BJ (cell line): ENCODE measurements around the gene SPCS3. TPM values are rescaled to one million over a fixed set of nuclear protein-coding genes. Genes with fewer than 3 reads are reported as not detected.

Source experiments
- CTCF ChIA-PET: fragments of 350-600 bp; formaldehyde crosslinking; extraction: SDS; loops from one replicate; lab custom pipeline; 2021; ENCODE audit warnings: antibody characterized with exemption, inconsistent platforms; lab: Yijun Ruan, JAX
- POLR2A ChIA-PET: fragments of 300-600 bp; sonication (Branson Sonifier 250); formaldehyde crosslinking; extraction: SDS; loops from one replicate; lab custom pipeline; 2021; ENCODE audit warnings: antibody characterized with exemption; lab: Charles Lee
- DNase-seq: peaks from one replicate; pipeline ENCODE4 v3.0.0-alpha.2; 2011; ENCODE audit warnings: low read depth
- H3K27me3 ChIP-seq: 2 replicates; pipeline ENCODE4 v1.6.0; 2011; ENCODE audit warnings: low read length; ENCODE audit not compliant: control insufficient read depth, insufficient read depth
- H3K36me3 ChIP-seq: 2 replicates; pipeline ENCODE4 v1.5.1; 2011; ENCODE audit warnings: low read length; ENCODE audit not compliant: control insufficient read depth, insufficient read depth
- H3K4me3 ChIP-seq: 2 replicates; pipeline ENCODE4 v1.5.1; 2011; ENCODE audit warnings: low read depth, mild to moderate bottlenecking, control low read depth, low read length
- polyA plus RNA-seq: library from polyadenylated mRNA; depleted of rRNA; stranded (reverse); fragments of >200 nt; gene quantifications from 2 replicates; pipeline ENCODE4 v1.2.3, GENCODE V29; 2011
- TF ChIP-seq, protein P1 (sequence below): IDR thresholded peaks from 2 replicates; pipeline ENCODE4 v1.5.1; 2011; ENCODE audit warnings: low read depth, mild to moderate bottlenecking, control low read depth, inconsistent platforms, low read length, moderate library complexity; ENCODE audit not compliant: insufficient read depth

The SPCS3 gene
- polyA plus RNA-seq, 1 experiment: 55.3 TPM

DNA sequence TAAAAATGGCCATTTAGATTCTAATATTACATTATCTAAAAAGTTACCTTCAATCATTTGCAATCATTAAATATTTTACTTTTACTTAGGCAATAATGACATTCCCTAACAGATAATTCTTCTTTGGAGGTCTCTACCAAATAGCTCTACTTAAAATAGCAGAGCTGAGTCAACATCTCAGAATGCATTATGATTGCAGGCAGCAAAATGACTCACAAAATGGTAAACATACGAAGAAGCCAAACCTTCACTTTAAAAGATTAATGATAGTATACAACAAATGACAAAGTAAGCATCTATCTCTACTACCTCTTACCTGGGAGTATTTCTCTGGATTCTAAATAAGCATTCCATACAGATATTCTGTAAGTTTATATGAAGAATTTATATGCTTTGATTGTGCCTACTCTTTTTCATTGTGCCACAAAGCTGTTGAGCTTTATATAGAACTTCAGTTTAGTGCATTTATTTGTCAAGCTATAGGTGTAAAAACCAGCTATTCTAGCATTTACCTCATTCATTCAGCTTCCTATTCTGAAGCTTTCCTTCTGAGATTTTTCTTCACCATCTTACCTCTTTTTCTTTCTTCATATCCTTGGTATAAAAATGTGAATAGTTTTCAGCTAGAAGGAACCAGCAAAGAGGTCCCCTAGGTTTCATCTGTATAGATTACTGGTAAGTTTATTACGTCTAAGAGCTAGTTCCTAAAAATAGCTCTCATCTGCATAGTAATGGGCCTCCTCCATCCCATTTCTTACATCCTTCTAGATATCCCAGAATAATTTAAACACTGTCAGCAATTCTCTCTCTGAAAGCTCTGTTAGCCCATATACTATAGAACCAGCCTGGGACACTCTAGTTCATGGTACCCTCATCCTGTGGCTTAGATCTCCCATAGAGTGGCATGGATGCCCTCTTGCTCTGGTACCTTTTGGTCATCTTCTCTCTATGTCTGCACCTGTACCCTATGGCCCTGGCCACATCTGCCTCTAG is 17.2 kb upstream of the SPCS3 start:
- H3K4me3 ChIP-seq: no peak overlapping the region
- peak; percentile 55 for DNase-seq
- H3K36me3 ChIP-seq: no peaks in the 10 kb centered on the region
- H3K27me3 ChIP-seq: no peaks in the 10 kb centered on the region
- POLR2A ChIA-PET: no interaction called here
- TF ChIP-seq, protein P1, sequence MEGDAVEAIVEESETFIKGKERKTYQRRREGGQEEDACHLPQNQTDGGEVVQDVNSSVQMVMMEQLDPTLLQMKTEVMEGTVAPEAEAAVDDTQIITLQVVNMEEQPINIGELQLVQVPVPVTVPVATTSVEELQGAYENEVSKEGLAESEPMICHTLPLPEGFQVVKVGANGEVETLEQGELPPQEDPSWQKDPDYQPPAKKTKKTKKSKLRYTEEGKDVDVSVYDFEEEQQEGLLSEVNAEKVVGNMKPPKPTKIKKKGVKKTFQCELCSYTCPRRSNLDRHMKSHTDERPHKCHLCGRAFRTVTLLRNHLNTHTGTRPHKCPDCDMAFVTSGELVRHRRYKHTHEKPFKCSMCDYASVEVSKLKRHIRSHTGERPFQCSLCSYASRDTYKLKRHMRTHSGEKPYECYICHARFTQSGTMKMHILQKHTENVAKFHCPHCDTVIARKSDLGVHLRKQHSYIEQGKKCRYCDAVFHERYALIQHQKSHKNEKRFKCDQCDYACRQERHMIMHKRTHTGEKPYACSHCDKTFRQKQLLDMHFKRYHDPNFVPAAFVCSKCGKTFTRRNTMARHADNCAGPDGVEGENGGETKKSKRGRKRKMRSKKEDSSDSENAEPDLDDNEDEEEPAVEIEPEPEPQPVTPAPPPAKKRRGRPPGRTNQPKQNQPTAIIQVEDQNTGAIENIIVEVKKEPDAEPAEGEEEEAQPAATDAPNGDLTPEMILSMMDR: no peak
- CTCF ChIA-PET: interaction anchor here (0.6 to 0.9 kb wide), 4 partner anchors 11 to 23 kb away, joined by 3 read pairs; no protein-coding TSS in a partner anchor

GRCh38 chr4:176303938-176304337 is 15.8 kb upstream of the SPCS3 start:
- no peak overlapping the region for H3K4me3 ChIP-seq
- H3K27me3 ChIP-seq: no peaks in the 10 kb centered on the region
- no peak for DNase-seq
- H3K36me3 ChIP-seq: no peaks in the 10 kb centered on the region
- TF ChIP-seq, protein P1: no peak
- POLR2A ChIA-PET: no interaction called here
- CTCF ChIA-PET: no interaction called here

GRCh38 chr4:176306837-176307665 is 12.7 kb upstream of the SPCS3 start:
- ChIA-PET POLR2A (no interaction called here), CTCF (interaction anchor here (1.0 to 1.7 kb wide), 5 partner anchors 9 to 157 kb away, joined by 3 to 4 read pairs (median 3); no protein-coding TSS in a partner anchor)
- Histone ChIP-seq H3K4me3 (no peak overlapping the region), H3K27me3 (no peaks in the 10 kb centered on the region), H3K36me3 (no peaks in the 10 kb centered on the region)
- TF ChIP-seq, protein P1: no peak
- no peak for DNase-seq

GRCh38 chr4:176307666-176307930 is 12.2 kb upstream of the SPCS3 start:
- ChIA-PET CTCF (interaction anchor here (1.0 to 1.3 kb wide), 4 partner anchors 8 to 157 kb away, joined by 3 read pairs; no protein-coding TSS in a partner anchor), POLR2A (no interaction called here)

More at GRCh38 chr4:176307666-176307930, 12.2 kb upstream of the SPCS3 start:
- H3K36me3 ChIP-seq: no peaks in the 10 kb centered on the region
- H3K4me3 ChIP-seq: no peak overlapping the region
- no peaks in the 10 kb centered on the region for H3K27me3 ChIP-seq
- TF ChIP-seq, protein P1: no peak
- DNase-seq: no peak
